SK-N-SH treated with all-trans-retinoic acid at 6 μM for 48 hours (cell line): ENCODE data around the gene ERO1B.

ENCODE experiments used
- TF ChIP-seq, protein P1 (sequence below): fragments of 250-450 bp; sonication (Bioruptor Pico); IDR thresholded peaks from 2 replicates; pipeline ENCODE4 v1.5.1; 2021; ENCODE audit warnings: mild to moderate bottlenecking, moderate library complexity
- TF ChIP-seq, protein P2 (sequence below): fragments of 250-450 bp; sonication (Bioruptor Pico); IDR thresholded peaks from 2 replicates; pipeline ENCODE4 v1.8.0; 2020; ENCODE audit warnings: mild to moderate bottlenecking, moderate library complexity, borderline replicate concordance

- TF ChIP-seq, protein P1, sequence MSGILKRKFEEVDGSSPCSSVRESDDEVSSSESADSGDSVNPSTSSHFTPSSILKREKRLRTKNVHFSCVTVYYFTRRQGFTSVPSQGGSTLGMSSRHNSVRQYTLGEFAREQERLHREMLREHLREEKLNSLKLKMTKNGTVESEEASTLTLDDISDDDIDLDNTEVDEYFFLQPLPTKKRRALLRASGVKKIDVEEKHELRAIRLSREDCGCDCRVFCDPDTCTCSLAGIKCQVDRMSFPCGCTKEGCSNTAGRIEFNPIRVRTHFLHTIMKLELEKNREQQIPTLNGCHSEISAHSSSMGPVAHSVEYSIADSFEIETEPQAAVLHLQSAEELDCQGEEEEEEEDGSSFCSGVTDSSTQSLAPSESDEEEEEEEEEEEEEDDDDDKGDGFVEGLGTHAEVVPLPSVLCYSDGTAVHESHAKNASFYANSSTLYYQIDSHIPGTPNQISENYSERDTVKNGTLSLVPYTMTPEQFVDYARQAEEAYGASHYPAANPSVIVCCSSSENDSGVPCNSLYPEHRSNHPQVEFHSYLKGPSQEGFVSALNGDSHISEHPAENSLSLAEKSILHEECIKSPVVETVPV (CRISPR knock-in tag) = no peak
- TF ChIP-seq, protein P2, sequence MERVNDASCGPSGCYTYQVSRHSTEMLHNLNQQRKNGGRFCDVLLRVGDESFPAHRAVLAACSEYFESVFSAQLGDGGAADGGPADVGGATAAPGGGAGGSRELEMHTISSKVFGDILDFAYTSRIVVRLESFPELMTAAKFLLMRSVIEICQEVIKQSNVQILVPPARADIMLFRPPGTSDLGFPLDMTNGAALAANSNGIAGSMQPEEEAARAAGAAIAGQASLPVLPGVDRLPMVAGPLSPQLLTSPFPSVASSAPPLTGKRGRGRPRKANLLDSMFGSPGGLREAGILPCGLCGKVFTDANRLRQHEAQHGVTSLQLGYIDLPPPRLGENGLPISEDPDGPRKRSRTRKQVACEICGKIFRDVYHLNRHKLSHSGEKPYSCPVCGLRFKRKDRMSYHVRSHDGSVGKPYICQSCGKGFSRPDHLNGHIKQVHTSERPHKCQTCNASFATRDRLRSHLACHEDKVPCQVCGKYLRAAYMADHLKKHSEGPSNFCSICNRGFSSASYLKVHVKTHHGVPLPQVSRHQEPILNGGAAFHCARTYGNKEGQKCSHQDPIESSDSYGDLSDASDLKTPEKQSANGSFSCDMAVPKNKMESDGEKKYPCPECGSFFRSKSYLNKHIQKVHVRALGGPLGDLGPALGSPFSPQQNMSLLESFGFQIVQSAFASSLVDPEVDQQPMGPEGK = no peak
These were observed 109.6 kb downstream of the ERO1B start for GRCh38 chr1:236172041-236172579.
